B cell (primary cell): ENCODE data around the gene EXOSC10. TPM values are rescaled to one million over a fixed set of nuclear protein-coding genes. Genes with fewer than 3 reads are reported as not detected.

Experiments
- ATAC-seq: fragments of 200-7000 bp; cut with Tn5 transposase; one replicate; pipeline ENCODE4 v1.10.0; 2021; ENCODE audit warnings: low read depth, mild to moderate bottlenecking, moderate number of reproducible peaks, moderate library complexity
- CTCF ChIA-PET: fragments of 350-600 bp; sonication (Branson Sonifier 250); formaldehyde crosslinking; loops from one replicate; lab custom pipeline; 2021; ENCODE audit warnings: antibody characterized with exemption, inconsistent platforms; lab: Charles Lee
- POLR2A ChIA-PET: fragments of 350-600 bp; sonication (Branson Sonifier 250); formaldehyde crosslinking; loops from one replicate; lab custom pipeline; 2021; ENCODE audit warnings: antibody characterized with exemption; lab: Charles Lee
- DNase-seq: peaks from one replicate; pipeline ENCODE4 v3.0.0; 2013
- H2AFZ ChIP-seq: 2 replicates; pipeline ENCODE4 v1.6.1; 2012; ENCODE audit warnings: mild to moderate bottlenecking, low read depth, low read length; ENCODE audit not compliant: insufficient read depth, poor library complexity, severe bottlenecking
- H3K27ac ChIP-seq, 2 donors: 1 replicate in 1 of 2; 2 replicates in 1 of 2; pipeline ENCODE4 v1.5.1; 2012 to 2013; ENCODE audit warnings: low read length in 2 of 2, mild to moderate bottlenecking in 2 of 2, moderate library complexity in 1 of 2
- H3K27me3 ChIP-seq, 4 experiments: fragments of 200-600 bp in 1 of 4; sonication (generic) in 1 of 4; replicated peaks in 1 of 4; 1 replicate in 2 of 4; 2 replicates in 2 of 4; pipeline versions ENCODE4 v1.6.1 to v1.7.0; 2013 to 2016; ENCODE audit warnings: low read length in 3 of 4, mild to moderate bottlenecking in 2 of 4, mixed read lengths in 1 of 4, moderate library complexity in 1 of 4; ENCODE audit not compliant: insufficient read depth in 4 of 4, control insufficient read depth in 3 of 4; ENCODE audit errors: control extremely low read depth in 1 of 4
- H3K36me3 ChIP-seq, 2 experiments: replicated peaks in 1 of 2; 1 replicate in 1 of 2; 2 replicates in 1 of 2; pipeline versions ENCODE4 v1.6.1 to v1.7.1; 2013; ENCODE audit warnings: low read length in 1 of 2; ENCODE audit not compliant: insufficient read depth in 2 of 2, control insufficient read depth in 1 of 2; ENCODE audit errors: control extremely low read depth in 1 of 2, extremely low read depth in 1 of 2
- H3K4me1 ChIP-seq, 2 donors: fragments of 200-600 bp in 1 of 2; sonication (generic) in 1 of 2; 1 replicate in 1 of 2; 2 replicates in 1 of 2; pipeline versions ENCODE4 v1.5.1 to v1.6.1; 2013 to 2017; ENCODE audit warnings: low read length in 2 of 2; ENCODE audit not compliant: control insufficient read depth in 2 of 2, insufficient read depth in 2 of 2
- H3K4me2 ChIP-seq: replicated peaks from 2 replicates; pipeline ENCODE3; 2012; ENCODE audit warnings: mild to moderate bottlenecking, low read depth, low read length; ENCODE audit not compliant: poor library complexity, severe bottlenecking
- H3K4me3 ChIP-seq, 5 experiments: fragments of 200-600 bp in 1 of 5; sonication (generic) in 1 of 5; 1 replicate in 3 of 5; 2 replicates in 2 of 5; pipeline versions ENCODE4 v1.5.1 to v1.7.0; 2011 to 2016; ENCODE audit warnings: low read length in 4 of 5, mild to moderate bottlenecking in 4 of 5, low read depth in 2 of 5, control low read depth in 1 of 5, moderate library complexity in 1 of 5; ENCODE audit not compliant: insufficient read depth in 1 of 5; ENCODE audit errors: control extremely low read depth in 1 of 5, extremely low read depth in 1 of 5
- H3K79me2 ChIP-seq: fragments of 200-600 bp; sonication (generic); one replicate; pipeline ENCODE4 v1.6.0; 2016; ENCODE audit warnings: low read length; ENCODE audit not compliant: control insufficient read depth, insufficient read depth
- H3K9ac ChIP-seq: fragments of 200-600 bp; sonication (generic); 2 replicates; pipeline ENCODE4 v1.6.1; 2017; ENCODE audit warnings: mild to moderate bottlenecking, low read length, moderate library complexity
- H3K9me3 ChIP-seq, 3 donors: one replicate each; pipeline versions ENCODE4 v1.6.1 to v1.7.1; 2013; ENCODE audit warnings: low read length in 2 of 3; ENCODE audit not compliant: control insufficient read depth in 2 of 3, insufficient read depth in 1 of 3; ENCODE audit errors: control extremely low read depth in 1 of 3
- H4K20me1 ChIP-seq: 2 replicates; pipeline ENCODE4 v1.6.0; 2012; ENCODE audit warnings: mild to moderate bottlenecking, low read length; ENCODE audit not compliant: insufficient read depth, control insufficient read depth, poor library complexity, severe bottlenecking
- H3K27ac Mint-ChIP-seq: one replicate; pipeline ENCODE4 v1.8.0; 2021; ENCODE audit warnings: mixed read lengths
- H3K27me3 Mint-ChIP-seq: one replicate; pipeline ENCODE4 v1.8.0; 2021; ENCODE audit warnings: mixed read lengths
- H3K4me1 Mint-ChIP-seq: one replicate; pipeline ENCODE4 v1.8.0; 2021; ENCODE audit warnings: mixed read lengths
- H3K4me3 Mint-ChIP-seq: one replicate; pipeline ENCODE4 v1.8.0; 2021; ENCODE audit warnings: mixed read lengths
- H3K9me3 Mint-ChIP-seq: one replicate; pipeline ENCODE4 v1.8.0; 2022; ENCODE audit warnings: mixed read lengths; ENCODE audit not compliant: insufficient read depth
- CTCF ChIP-seq: fragments of 200-600 bp; IDR thresholded peaks from one replicate; pipeline ENCODE4 v1.8.0; 2022; ENCODE audit warnings: antibody characterized with exemption, mild to moderate bottlenecking
- EZH2 ChIP-seq: IDR thresholded peaks from 2 replicates; pipeline ENCODE4 v1.6.1; 2012; ENCODE audit warnings: borderline replicate concordance, low read depth, mild to moderate bottlenecking, moderate library complexity, low read length; ENCODE audit not compliant: insufficient read depth, poor library complexity, severe bottlenecking
- WGBS: methylation state at CpG from one replicate; pipeline ENCODE4 v1.1.5; 2013; ENCODE audit warnings: missing lambda C conversion rate; ENCODE audit not compliant: insufficient coverage; 5-methylcytosine and 5-hydroxymethylcytosine counted together
- intact Hi-C: fragments of 100-400 bp; cut with micrococcal nuclease; formaldehyde crosslinking; loops from one replicate; pipeline ENCODE4 v1.10.0; 2022
- polyA plus RNA-seq: library from polyadenylated mRNA; depleted of rRNA; stranded (reverse); fragments of >200 nt; gene quantifications from 2 replicates; pipeline ENCODE4 v1.2.3, GENCODE V29; 2012
- total RNA-seq, 2 donors: library from RNA; stranded (reverse); fragments of 120-200 nt in 1 of 2; gene quantifications; 1 replicate in 1 of 2; 2 replicates in 1 of 2; pipeline versions ENCODE4 v1.2.3 to v1.2.4, GENCODE V29; 2013 to 2022

Gene EXOSC10
- total and polyA plus RNA-seq, 2 donors (not counting 1 experiment from before 2014, with no cell fraction given): 83.4 to 119 TPM

GRCh38 chr1:11045428-11046269 lies 54.0 kb downstream of the EXOSC10 start:
- Mint-ChIP-seq H3K27ac (no peak overlapping the region), H3K4me3 (no peak overlapping the region), H3K9me3 (no peaks in the 10 kb centered on the region), H3K27me3 (no peaks in the 10 kb centered on the region), H3K4me1 (no peaks in the 10 kb centered on the region)
- no peaks in the 10 kb centered on the region for H3K79me2 ChIP-seq
- H3K4me2 ChIP-seq: no peak overlapping the region
- DNase-seq (no peak), ATAC-seq (no peak)
- ChIA-PET POLR2A (no interaction called here), CTCF (interaction anchor here (1.0 to 2.2 kb wide), 2 partner anchors 8 to 294 kb away, joined by 3 to 12 read pairs; no protein-coding TSS in a partner anchor)
- H3K27me3 ChIP-seq: no peaks in the 10 kb centered on the region
- no peak overlapping the region for H3K4me3 ChIP-seq
- no peaks in the 10 kb centered on the region for H3K9me3 ChIP-seq
- H3K9ac ChIP-seq: no peak overlapping the region
- no peak for TF ChIP-seq CTCF
- intact Hi-C loops: no loop called here
- 78% methylated on average over 30 of the region's 32 CpGs for WGBS
- H4K20me1 ChIP-seq: no peaks in the 10 kb centered on the region
- no peak overlapping the region for H3K27ac ChIP-seq
- H3K4me1 ChIP-seq: no peaks in the 10 kb centered on the region
- no peak overlapping the region for H2AFZ ChIP-seq
- H3K36me3 ChIP-seq: no peaks in the 10 kb centered on the region

GRCh38 chr1:11044849-11045427 lies 54.7 kb downstream of the EXOSC10 start:
- H3K27me3 Mint-ChIP-seq: no peaks in the 10 kb centered on the region
- Histone ChIP-seq H3K4me3 (no peak overlapping the region), H3K9ac (no peak overlapping the region), H3K27me3 (no peaks in the 10 kb centered on the region), H3K4me2 (no peak overlapping the region), H3K27ac (no peak overlapping the region), H3K4me1 (no peaks in the 10 kb centered on the region), H3K36me3 (no peaks in the 10 kb centered on the region), H3K79me2 (no peaks in the 10 kb centered on the region), H2AFZ (no peak overlapping the region), H3K9me3 (no peaks in the 10 kb centered on the region), H4K20me1 (no peaks in the 10 kb centered on the region)
- H3K27ac Mint-ChIP-seq: no peak overlapping the region
- H3K9me3 Mint-ChIP-seq: no peaks in the 10 kb centered on the region
- ChIA-PET CTCF (interaction anchor here (1.0 kb wide), 1 partner anchor 295 kb away, joined by 3 read pairs; no protein-coding TSS in a partner anchor), POLR2A (no interaction called here)
- H3K4me1 Mint-ChIP-seq: no peaks in the 10 kb centered on the region
- DNase-seq (no peak), ATAC-seq (no peak)
- WGBS: 85% methylated on average over 16 of the region's 16 CpGs
- no peak overlapping the region for H3K4me3 Mint-ChIP-seq
- TF ChIP-seq EZH2 (no peak), CTCF (no peak)
- intact Hi-C loops: no loop called here
